Raji (cell line): ENCODE data around the gene ATP6V0B.
A peak's percentile ranks its signal among the peaks of the same experiment; 100 is the strongest.

ENCODE experiments used
- POLR2A ChIP-seq: IDR thresholded peaks from 2 replicates; pipeline ENCODE4 v1.6.1; 2011; ENCODE audit warnings: low read depth, low read length, control low read depth; ENCODE audit not compliant: insufficient read depth

Gene ATP6V0B

DNA sequence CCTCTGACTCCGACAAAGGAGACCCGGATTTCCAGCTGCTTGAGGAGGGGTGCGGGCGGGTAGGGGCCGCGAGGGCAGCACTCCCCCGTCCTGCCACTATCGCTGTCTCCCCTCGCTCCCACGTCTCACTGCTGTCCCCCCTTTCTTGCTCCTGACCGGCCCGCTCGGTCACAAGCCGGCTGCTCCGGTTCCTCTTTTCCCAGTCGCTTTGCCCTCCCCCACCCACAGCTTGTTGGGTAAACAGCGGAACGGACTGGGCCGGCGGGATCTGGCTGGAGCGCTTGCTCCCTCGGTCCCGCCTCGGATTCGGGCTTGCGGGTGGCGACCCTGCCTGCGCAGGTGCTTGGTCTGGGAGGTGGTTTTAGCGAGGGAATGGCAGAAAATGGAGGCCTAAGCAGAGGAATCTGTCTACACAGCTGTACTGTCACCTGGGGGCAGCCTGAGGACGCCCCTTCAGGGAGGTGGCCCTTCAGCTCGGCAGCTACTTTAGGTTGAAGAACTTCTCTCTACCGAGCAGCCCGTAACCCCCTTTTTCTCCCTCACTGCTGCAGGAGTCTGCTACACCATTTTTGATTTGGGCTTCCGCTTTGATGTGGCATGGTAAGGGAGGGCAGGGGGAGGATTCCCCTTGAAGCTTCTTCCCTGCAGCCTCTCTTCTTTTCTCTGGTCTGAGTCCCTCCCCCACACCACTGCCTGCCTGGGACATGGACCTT, 645 bp downstream of the ATP6V0B start:
- no peak; the same call in 1 of the 2 replicates for TF ChIP-seq POLR2A

DNA sequence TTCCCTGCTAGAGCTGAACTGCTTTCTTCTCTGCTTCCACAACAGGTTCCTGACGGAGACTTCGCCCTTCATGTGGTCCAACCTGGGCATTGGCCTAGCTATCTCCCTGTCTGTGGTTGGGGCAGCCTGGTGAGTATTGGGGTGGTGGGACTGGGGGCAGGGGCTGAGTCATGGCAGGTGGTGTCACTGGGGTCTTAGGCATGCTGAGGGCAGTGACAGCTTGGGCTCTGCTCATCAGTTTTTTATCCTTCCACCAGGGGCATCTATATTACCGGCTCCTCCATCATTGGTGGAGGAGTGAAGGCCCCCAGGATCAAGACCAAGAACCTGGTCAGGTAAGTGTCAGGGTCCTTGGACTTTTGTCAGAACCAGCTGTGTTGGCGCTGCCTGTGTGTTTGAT, 1.3 kb downstream of the ATP6V0B start:
- TF ChIP-seq POLR2A, result no peak

DNA sequence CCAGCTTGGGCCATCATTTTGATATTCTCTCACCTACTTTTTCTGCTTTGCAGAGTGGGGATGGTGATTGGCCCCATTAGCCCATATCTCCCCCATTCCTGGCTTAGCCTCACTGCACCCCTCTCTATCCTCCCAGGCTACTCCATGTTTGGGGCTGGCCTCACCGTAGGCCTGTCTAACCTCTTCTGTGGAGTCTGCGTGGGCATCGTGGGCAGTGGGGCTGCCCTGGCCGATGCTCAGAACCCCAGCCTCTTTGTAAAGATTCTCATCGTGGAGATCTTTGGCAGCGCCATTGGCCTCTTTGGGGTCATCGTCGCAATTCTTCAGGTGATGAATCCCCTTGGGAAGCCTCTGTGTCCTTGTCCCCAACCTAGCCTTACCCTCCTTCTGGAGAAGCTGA, 2.1 kb downstream of the ATP6V0B start:
- TF ChIP-seq POLR2A, result no peak

DNA sequence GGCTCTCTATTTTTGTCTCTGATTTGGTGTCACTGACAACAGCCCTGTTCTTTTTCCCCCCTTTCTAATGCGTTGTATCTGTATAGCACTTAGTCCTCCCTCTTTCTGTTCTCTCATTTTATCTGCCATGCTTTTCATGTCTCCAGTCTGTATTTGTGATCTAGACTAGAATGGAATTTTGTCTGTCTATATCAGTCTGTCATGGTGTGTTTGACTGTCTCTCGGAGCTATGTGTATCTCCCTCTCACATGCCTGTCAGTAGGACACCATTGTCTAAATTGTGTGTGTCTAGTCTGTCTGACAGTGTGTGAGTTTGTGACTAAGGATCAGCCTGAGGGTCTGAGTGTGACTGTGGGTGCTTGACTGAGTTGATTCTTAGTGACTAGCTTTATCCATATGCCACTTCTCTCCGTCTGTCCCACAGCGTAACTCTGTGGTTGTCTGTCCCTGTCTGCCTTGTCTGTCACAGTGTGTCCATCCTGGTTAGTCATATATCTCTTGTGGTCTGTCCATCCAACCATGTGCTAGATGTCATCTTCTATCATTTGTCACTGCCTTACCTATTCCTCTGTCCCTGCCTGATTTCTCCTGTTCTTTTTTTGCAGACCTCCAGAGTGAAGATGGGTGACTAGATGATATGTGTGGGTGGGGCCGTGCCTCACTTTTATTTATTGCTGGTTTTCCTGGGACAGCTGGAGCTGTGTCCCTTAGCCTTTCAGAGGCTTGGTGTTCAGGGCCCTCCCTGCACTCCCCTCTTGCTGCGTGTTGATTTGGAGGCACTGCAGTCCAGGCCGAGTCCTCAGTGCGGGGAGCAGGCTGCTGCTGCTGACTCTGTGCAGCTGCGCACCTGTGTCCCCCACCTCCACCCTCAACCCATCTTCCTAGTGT, 2.9 kb downstream of the ATP6V0B start:
- TF ChIP-seq POLR2A, result peak; percentile 13

DNA sequence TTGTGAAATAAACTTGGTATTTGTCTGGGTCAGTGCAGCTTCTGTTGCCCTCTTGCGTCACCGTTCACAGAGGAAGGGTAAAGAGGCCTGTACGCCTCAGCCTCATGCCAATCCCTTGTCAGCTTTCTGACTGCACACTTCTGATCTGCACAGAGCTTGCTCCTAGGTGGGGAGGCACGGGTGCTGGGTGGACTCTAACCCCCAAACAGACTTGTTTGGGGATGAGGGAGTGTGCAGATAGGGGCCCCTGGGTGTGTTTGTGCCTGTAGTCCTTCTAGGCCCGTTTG, 3.4 kb downstream of the ATP6V0B start:
- TF ChIP-seq POLR2A, result peak; percentile 9; the same call in 1 of the 2 replicates

- peak; percentile 40 for TF ChIP-seq POLR2A
Observed at GRCh38 chr1:43978551-43979260, 3.9 kb downstream of the ATP6V0B start, which contains the start of gene B4GALT2. Gene B4GALT2, plus strand, starts transcription at chr1:43979210. Its CDS starts 1,951 bp downstream, at chr1:43981161.

DNA sequence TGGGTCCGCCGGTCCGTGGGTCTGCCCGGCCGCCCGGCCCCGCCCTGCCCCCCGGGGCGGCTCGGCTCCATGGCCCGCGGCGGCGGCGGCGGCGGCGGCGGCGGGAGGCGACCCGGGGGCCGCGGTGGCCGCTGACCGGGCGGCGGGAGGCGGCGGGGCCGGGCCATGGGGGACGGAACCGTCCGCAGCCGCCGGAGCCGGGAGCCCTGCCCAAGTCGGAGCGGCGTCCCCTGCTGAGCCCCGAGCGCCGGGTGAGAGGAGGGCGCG, 4.4 kb downstream of the ATP6V0B start:
- no peak; the same call in 1 of the 2 replicates for TF ChIP-seq POLR2A

GRCh38 chr1:43979528-43980254, 4.9 kb downstream of the ATP6V0B start:
- TF ChIP-seq POLR2A, result peak; percentile 43

DNA sequence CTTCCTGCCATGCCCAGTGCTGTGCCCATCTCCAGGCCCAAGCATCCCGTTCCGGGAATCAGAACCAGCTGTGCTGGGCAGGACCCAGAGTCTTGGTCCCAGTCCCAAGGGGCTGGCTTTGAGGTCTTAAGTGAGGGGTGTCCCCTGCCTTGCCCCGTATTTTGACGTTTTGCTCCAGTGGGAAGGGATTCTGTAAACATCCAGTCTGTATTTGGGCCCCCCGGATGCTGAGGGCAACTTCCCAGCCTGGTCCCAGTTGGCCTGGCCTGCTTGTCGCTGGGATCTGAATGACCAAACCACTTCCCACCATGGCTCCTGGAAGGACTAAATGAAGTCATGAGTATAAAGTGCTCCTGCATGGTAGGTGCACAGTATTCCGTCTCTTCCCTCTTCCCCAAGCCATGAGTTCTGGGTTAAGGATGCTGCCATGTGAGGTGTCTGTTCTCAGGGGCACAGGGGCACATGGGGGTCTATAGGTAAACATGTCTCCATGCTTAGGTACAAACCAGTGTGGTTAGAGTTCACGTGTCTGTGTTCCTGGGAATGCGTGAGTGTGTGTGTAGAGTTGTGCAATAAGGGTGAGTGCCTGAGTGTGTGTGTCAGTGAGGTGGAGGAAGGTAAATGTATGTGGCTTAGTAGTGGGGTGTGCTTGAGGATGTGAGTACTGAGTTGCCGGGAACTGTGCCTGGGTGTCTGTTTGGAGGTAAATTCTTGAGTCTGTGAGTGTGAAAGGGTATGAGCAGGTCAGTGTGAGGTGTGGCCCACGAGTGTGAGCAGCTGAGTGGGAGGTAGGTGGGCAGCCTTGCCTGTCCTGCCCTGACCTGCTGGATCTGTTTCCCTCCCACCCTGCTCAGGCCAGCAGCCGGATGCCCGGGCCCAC, 5.7 kb downstream of the ATP6V0B start:
- TF ChIP-seq POLR2A, result no peak

GRCh38 chr1:43981135-43981491, 6.4 kb downstream of the ATP6V0B start:
- TF ChIP-seq POLR2A, result no peak

DNA sequence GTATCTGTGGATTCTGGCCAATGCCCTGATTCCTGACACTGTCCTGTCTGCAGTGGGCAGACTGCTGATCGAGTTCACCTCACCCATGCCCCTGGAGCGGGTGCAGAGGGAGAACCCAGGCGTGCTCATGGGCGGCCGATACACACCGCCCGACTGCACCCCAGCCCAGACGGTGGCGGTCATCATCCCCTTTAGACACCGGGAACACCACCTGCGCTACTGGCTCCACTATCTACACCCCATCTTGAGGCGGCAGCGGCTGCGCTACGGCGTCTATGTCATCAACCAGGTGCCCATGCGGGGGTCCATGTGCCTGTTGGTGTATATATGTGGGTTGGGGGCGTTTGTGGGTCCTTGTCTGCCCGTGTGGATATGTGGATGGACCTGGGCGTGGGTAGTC, 6.9 kb downstream of the ATP6V0B start:
- no peak for TF ChIP-seq POLR2A

- no peak for TF ChIP-seq POLR2A
Observed at GRCh38 chr1:43982241-43982640, 7.5 kb downstream of the ATP6V0B start.

DNA sequence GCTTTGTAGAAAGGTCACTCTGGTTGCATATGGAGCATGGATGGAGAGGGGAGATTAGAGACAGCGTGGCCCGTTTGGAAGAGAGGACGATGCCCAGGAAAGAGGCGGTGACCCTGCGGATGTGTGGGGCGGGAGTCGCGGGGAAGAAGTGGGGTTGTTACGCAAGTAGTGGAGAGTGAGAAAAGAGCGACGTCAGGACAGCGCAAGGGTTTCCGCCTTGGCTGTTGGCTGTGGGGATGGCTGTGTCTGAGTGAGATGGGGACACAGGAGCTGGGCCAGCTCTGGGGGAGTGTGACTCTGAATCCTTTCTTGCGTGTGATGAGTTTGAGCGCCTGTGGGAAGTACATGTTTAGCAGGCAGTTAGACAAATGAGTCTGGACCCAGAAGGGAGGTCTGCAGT, 8.0 kb downstream of the ATP6V0B start:
- no peak for TF ChIP-seq POLR2A

- TF ChIP-seq POLR2A, result no peak
Observed at GRCh38 chr1:43983253-43983899, 8.6 kb downstream of the ATP6V0B start.
